HUES6 (cell line): ENCODE measurements around the gene NT5C3A.
"Not testable (repeated sequence)": the region's sequence is repeated elsewhere in the genome, so short reads cannot be mapped to it uniquely, and the experiment has no call there.

Experiments used
- H3K27ac ChIP-seq: 2 replicates; pipeline ENCODE4 v1.7.0; 2013; ENCODE audit warnings: low read depth, mild to moderate bottlenecking, low read length, inconsistent platforms
- H3K27me3 ChIP-seq: 2 replicates; pipeline ENCODE4 v1.6.1; 2013; ENCODE audit warnings: low read length; ENCODE audit not compliant: control insufficient read depth, insufficient read depth
- H3K36me3 ChIP-seq: 2 replicates; pipeline ENCODE4 v1.6.1; 2013; ENCODE audit warnings: low read length; ENCODE audit not compliant: control insufficient read depth, insufficient read depth
- H3K4me1 ChIP-seq: 2 replicates; pipeline ENCODE4 v1.6.1; 2013; ENCODE audit warnings: low read length; ENCODE audit not compliant: control insufficient read depth, insufficient read depth
- H3K4me3 ChIP-seq: 2 replicates; pipeline ENCODE4 v1.5.1; 2013; ENCODE audit warnings: low read depth, low read length
- H3K9ac ChIP-seq: one replicate; pipeline ENCODE4 v1.6.1; 2013; ENCODE audit warnings: mild to moderate bottlenecking, low read length
- H3K9me3 ChIP-seq: 2 replicates; pipeline ENCODE4 v1.6.1; 2013; ENCODE audit warnings: low read depth, low read length; ENCODE audit not compliant: control insufficient read depth, insufficient read depth

NT5C3A gene

GRCh38 chr7:33040803-33041516 is 21.6 kb downstream of the NT5C3A start:
- Histone ChIP-seq H3K4me3 (no peak overlapping the region), H3K27ac (no peak overlapping the region), H3K9me3 (no peaks in the 10 kb centered on the region), H3K36me3 (no peaks in the 10 kb centered on the region), H3K4me1 (no peaks in the 10 kb centered on the region), H3K27me3 (no peaks in the 10 kb centered on the region), H3K9ac (no peak overlapping the region)

DNA sequence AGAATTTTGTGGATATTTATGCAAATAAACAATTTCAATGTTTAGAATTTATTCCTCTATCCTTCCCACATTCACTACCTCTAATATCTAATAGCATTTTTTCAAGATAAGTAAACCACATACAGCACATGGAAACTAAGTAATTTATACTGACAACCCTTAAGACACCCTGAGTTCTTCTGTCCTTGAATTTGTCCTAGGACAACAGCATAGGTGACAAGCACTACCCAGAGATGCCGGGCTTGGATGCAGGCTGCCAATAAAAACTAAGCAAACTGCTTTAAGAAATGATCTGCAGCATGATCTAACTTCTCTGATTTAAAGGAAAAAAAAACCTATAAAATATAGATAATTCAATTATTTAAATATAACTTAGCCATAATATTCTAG is 22.7 kb downstream of the NT5C3A start:
- no peaks in the 10 kb centered on the region for H3K4me1 ChIP-seq
- no peaks in the 10 kb centered on the region for H3K9me3 ChIP-seq
- no peaks in the 10 kb centered on the region for H3K27me3 ChIP-seq
- H3K36me3 ChIP-seq = no peaks in the 10 kb centered on the region
- no peak overlapping the region for H3K4me3 ChIP-seq
- no peak overlapping the region for H3K9ac ChIP-seq
- H3K27ac ChIP-seq = no peak overlapping the region

GRCh38 chr7:33039257-33039902 is 23.2 kb downstream of the NT5C3A start:
- H3K9ac ChIP-seq = no peak overlapping the region
- H3K27ac ChIP-seq = no peak overlapping the region
- H3K36me3 ChIP-seq = no peaks in the 10 kb centered on the region
- no peaks in the 10 kb centered on the region for H3K9me3 ChIP-seq
- no peaks in the 10 kb centered on the region for H3K4me1 ChIP-seq
- H3K27me3 ChIP-seq = no peaks in the 10 kb centered on the region
- H3K4me3 ChIP-seq = no peak overlapping the region

DNA sequence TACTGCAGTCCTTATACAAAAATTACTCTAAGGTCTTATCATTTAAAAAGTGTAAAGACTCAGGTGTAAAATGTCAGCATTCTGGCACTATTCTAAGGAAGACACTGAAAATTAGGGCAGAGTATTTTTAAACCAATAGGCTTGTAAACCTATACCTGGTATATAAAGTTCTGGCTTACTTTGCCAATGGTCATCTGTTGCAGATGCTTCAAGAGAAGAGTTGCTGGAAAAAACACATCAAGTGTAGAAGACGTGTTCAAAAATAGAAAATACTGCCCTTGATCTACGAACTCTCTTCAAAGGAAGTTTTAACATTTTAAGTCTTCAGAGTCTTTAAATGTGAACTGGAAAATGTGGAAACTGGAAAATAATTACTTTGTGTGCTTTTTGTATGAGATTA is 23.9 kb downstream of the NT5C3A start:
- no peak overlapping the region for H3K27ac ChIP-seq
- H3K4me1 ChIP-seq = no peaks in the 10 kb centered on the region
- no peak overlapping the region for H3K9ac ChIP-seq
- no peak overlapping the region for H3K4me3 ChIP-seq
- H3K9me3 ChIP-seq = no peaks in the 10 kb centered on the region
- H3K27me3 ChIP-seq = no peaks in the 10 kb centered on the region
- H3K36me3 ChIP-seq = no peaks in the 10 kb centered on the region

DNA sequence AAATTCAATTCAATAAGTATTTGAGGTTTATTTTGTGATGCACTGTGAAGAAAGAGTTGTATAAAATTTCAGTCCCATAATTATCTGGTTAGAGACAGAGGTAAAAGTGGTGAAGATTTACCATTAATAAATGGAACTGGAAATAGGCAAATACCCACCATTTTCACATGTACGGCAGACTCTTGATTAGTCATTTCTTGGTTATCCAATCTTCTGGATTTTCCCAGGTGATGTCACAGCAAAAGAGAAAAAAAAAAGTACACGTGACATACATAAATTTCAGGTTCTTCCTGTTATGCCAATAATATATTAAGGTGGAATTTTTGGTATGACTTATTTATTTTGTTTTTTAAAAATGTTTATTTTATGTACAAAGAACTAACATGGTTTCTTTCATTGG is 26.8 kb downstream of the NT5C3A start:
- Histone ChIP-seq H3K27me3 (no peaks in the 10 kb centered on the region), H3K4me1 (no peaks in the 10 kb centered on the region)

DNA sequence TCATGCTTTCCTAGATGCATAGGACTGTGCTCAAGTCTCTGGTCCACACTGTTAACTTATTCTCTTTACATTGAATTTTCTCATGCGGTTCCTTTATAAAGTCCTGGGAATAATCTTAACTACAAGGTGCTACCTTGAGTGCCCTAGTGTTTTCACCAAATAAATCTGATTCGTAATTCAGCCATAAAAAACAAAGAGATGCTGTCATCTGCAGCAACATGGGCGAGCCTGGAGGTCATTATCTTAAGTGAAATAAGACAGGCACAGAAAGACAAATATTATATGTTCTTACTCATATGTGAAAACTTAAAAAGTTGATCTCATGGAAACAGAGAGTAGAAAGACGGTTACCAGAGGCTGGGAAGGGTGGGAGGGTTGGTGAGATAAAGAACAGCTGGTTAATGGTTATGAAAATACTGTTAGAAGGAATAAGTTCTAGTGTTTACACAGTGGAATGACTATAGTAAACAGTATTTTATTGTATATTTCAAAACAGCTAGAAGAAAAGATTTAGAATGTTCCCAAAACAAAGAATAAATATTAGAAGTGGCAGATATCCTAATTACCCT is 38.3 kb downstream of the NT5C3A start:
- no peaks in the 10 kb centered on the region for H3K4me1 ChIP-seq
- peaks cover 38% of the 10 kb centered on the region for H3K36me3 ChIP-seq
- no peak overlapping the region for H3K4me3 ChIP-seq
- no peaks in the 10 kb centered on the region for H3K27me3 ChIP-seq
- H3K9me3 ChIP-seq = no peaks in the 10 kb centered on the region
- H3K9ac ChIP-seq = no peak overlapping the region
- no peak overlapping the region for H3K27ac ChIP-seq

More for the DNA sequence above, 26.8 kb downstream of the NT5C3A start:
- Histone ChIP-seq H3K4me3 (no peak overlapping the region), H3K27ac (no peak overlapping the region), H3K36me3 (no peaks in the 10 kb centered on the region), H3K9me3 (no peaks in the 10 kb centered on the region), H3K9ac (no peak overlapping the region)

DNA sequence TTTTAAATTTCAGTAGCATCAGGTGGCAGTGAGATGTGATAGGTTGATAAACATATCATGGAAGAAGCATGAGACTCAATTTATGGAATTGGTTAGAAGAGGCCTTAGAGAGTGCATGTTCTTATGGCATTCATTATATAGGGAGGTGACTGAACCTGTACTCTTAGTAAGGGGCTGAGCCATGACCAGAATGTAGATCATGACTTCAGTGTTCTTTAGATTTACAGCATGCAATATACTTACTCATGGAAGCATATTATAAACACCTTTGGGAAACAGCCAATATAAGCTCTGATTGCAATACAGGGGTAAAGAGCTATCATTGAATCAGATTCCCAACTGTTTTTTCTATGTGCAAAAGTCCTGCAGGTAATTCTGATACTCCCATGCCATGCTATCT is 50.2 kb downstream of the NT5C3A start:
- peaks cover 33% of the 10 kb centered on the region for H3K36me3 ChIP-seq
- H3K9me3 ChIP-seq = no peaks in the 10 kb centered on the region

DNA sequence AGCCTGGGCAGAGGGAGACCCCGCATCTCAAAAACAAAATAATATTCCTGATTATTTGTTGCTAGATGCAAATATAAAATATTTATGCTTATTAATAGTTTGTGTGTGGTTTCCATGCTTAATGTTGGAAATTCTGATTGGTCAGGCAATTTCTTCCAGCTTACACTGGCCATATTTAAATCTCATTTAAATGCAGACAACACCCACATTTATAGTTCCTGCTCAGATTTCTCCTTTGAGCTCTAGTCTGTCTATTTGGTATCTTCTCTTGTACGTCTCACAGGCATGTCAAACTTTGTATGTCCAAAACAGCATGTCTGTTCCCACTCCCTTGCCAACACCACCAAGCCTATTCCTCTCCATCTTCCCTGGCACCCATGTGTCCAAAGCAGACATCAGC is 52.8 kb downstream of the NT5C3A start:
- Histone ChIP-seq H3K4me3 (no peak overlapping the region), H3K27me3 (no peaks in the 10 kb centered on the region), H3K9ac (no peak overlapping the region), H3K9me3 (no peaks in the 10 kb centered on the region), H3K36me3 (peaks cover 14% of the 10 kb centered on the region), H3K4me1 (no peaks in the 10 kb centered on the region), H3K27ac (no peak overlapping the region)

More for the DNA sequence above, 50.2 kb downstream of the NT5C3A start:
- no peak overlapping the region for H3K27ac ChIP-seq
- no peak overlapping the region for H3K4me3 ChIP-seq
- H3K4me1 ChIP-seq = no peaks in the 10 kb centered on the region
- H3K9ac ChIP-seq = no peak overlapping the region
- no peaks in the 10 kb centered on the region for H3K27me3 ChIP-seq

DNA sequence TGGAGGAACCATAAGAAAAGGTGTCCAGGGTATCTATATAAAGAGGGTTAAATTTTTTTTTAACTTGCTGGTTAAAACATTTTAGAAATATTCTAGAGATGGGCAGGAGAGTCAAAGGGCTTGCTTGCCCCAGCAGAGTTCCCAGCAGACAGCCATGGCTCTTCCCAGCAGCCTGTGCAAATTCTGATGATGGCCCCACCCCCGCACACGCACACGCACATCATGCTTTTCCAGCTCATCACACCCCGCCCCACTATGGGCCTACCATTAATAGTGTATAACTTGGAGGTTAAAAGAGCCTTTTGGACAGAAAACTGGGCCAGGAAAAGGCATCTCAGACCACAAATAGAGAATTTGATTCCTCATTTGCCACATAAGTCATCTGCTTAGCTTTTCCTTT is 56.9 kb downstream of the NT5C3A start:
- H3K27ac ChIP-seq, H3K9me3 ChIP-seq, H3K36me3 ChIP-seq, H3K27me3 ChIP-seq, H3K4me3 ChIP-seq, H3K9ac ChIP-seq, H3K4me1 ChIP-seq: not testable (repeated sequence)

- H3K9ac ChIP-seq, H3K9me3 ChIP-seq, H3K36me3 ChIP-seq, H3K4me1 ChIP-seq, H3K27me3 ChIP-seq, H3K27ac ChIP-seq, H3K4me3 ChIP-seq: not testable (repeated sequence)
Observed at GRCh38 chr7:33005193-33005592, 57.4 kb downstream of the NT5C3A start.

DNA sequence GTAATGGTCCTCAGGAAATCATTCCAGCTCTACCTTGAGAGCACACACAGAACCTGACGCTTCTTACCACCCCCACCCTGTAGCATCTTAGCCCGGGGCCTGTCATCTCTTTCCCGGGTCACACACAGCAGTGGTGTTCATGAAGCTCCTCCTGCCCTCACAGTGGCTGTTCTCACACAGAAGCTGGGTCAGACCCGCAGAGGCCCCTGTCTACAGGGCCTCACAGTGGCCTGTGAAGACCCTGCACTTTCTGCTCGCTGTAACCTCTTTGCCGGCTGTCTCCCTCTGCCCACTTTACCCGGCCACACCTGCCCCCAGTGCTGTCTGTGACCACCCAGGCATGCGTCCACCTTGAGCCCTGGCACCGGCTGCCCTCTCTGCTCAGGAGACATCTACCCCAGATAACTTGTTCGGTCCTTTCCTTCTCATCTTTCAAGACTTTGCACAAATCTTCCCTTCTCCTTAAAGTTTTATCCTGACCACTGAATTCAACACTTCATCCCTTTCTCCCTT is 58.4 kb downstream of the NT5C3A start:
- H3K36me3 ChIP-seq, H3K4me1 ChIP-seq, H3K27me3 ChIP-seq, H3K9ac ChIP-seq, H3K27ac ChIP-seq, H3K9me3 ChIP-seq, H3K4me3 ChIP-seq: not testable (repeated sequence)
